ENCODE data around the gene FBXO24. TPM values are rescaled to one million over a fixed set of nuclear protein-coding genes. Genes with fewer than 3 reads are reported as not detected.

The FBXO24 gene
- total and polyA plus RNA-seq, 9 of the 15 experiments (the other 6 are each of a cell fraction or from before 2014, with no cell fraction given), result 0.17 to 0.95 (median 0.50) TPM

DNA sequence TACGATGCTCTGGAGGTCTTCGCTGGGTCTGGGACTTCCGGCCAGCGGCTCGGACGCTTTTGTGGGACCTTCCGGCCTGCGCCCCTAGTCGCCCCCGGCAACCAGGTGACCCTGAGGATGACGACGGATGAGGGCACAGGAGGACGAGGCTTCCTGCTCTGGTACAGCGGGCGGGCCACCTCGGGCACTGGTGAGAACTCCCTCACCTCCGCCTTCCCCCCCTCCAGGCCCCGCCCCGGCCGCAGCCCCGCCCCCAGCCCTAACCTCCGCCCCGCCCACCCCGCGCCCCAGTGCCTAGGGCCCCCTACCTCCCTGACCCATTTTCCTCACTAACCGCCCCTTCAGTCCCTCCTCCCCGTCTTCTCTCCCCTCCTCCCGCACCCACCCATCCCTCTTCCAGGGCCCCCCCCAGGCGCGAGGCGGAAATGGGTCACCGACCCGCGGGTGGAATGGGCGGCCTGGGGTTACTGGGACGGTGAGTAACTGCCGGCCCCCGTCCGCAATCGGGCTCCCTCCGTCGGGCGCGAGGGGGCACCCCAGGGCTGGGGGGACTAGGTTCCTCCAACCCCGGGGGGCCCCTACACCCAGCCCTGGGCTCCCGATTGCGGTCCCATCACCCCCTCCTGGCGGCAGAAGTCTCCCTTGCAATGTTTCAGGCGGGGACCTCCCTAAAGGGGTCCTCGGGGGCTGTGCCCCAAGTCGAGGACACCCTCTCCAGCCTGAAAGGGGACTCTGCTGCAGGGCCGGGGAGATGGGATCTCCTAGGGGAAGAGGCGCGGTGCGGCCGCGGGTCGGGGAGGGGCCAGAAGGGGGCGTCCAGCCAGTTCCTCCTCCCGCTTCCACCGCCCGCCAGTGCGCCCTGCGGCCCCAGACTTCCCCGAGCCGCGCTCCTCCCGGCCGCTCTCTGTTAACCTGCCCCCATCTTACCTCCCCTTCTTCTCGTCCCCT is 18.2 kb downstream of the FBXO24 start (continued):
- TF ChIP-seq, protein P1, sequence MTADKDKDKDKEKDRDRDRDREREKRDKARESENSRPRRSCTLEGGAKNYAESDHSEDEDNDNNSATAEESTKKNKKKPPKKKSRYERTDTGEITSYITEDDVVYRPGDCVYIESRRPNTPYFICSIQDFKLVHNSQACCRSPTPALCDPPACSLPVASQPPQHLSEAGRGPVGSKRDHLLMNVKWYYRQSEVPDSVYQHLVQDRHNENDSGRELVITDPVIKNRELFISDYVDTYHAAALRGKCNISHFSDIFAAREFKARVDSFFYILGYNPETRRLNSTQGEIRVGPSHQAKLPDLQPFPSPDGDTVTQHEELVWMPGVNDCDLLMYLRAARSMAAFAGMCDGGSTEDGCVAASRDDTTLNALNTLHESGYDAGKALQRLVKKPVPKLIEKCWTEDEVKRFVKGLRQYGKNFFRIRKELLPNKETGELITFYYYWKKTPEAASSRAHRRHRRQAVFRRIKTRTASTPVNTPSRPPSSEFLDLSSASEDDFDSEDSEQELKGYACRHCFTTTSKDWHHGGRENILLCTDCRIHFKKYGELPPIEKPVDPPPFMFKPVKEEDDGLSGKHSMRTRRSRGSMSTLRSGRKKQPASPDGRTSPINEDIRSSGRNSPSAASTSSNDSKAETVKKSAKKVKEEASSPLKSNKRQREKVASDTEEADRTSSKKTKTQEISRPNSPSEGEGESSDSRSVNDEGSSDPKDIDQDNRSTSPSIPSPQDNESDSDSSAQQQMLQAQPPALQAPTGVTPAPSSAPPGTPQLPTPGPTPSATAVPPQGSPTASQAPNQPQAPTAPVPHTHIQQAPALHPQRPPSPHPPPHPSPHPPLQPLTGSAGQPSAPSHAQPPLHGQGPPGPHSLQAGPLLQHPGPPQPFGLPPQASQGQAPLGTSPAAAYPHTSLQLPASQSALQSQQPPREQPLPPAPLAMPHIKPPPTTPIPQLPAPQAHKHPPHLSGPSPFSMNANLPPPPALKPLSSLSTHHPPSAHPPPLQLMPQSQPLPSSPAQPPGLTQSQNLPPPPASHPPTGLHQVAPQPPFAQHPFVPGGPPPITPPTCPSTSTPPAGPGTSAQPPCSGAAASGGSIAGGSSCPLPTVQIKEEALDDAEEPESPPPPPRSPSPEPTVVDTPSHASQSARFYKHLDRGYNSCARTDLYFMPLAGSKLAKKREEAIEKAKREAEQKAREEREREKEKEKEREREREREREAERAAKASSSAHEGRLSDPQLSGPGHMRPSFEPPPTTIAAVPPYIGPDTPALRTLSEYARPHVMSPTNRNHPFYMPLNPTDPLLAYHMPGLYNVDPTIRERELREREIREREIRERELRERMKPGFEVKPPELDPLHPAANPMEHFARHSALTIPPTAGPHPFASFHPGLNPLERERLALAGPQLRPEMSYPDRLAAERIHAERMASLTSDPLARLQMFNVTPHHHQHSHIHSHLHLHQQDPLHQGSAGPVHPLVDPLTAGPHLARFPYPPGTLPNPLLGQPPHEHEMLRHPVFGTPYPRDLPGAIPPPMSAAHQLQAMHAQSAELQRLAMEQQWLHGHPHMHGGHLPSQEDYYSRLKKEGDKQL (CRISPR knock-in tag; IDR thresholded peaks at IDR 0.05; ENCODE audit: borderline replicate concordance), result no peak
- TF ChIP-seq ZNF589 (CRISPR knock-in tag; IDR thresholded peaks at IDR 0.05; ENCODE audit: low read depth), result no peak
- TF ChIP-seq PHTF2 (CRISPR knock-in tag; IDR thresholded peaks at IDR 0.05), result no peak
- TF ChIP-seq CREB3L1 (IDR thresholded peaks at IDR 0.05; ENCODE audit: borderline replicate concordance, low read depth), result peak; percentile 49; the same call in 1 of the 2 replicates
- TF ChIP-seq ZNF830 (CRISPR knock-in tag; IDR thresholded peaks at IDR 0.05), result 0 out of 2 replicates have a peak, but pooled peaks have one; percentile 34
- no peak for TF ChIP-seq XRCC5 (IDR thresholded peaks at IDR 0.05; ENCODE audit: low read depth, low read length)
- TF ChIP-seq, protein P2, sequence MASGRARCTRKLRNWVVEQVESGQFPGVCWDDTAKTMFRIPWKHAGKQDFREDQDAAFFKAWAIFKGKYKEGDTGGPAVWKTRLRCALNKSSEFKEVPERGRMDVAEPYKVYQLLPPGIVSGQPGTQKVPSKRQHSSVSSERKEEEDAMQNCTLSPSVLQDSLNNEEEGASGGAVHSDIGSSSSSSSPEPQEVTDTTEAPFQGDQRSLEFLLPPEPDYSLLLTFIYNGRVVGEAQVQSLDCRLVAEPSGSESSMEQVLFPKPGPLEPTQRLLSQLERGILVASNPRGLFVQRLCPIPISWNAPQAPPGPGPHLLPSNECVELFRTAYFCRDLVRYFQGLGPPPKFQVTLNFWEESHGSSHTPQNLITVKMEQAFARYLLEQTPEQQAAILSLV (tag; IDR thresholded peaks at IDR 0.05), result no peak
- no peak for TF ChIP-seq ZNF124 (CRISPR knock-in tag; IDR thresholded peaks at IDR 0.05)
- no peak for TF ChIP-seq TAF7 (tag; IDR thresholded peaks at IDR 0.05)
- TF ChIP-seq, protein P3, sequence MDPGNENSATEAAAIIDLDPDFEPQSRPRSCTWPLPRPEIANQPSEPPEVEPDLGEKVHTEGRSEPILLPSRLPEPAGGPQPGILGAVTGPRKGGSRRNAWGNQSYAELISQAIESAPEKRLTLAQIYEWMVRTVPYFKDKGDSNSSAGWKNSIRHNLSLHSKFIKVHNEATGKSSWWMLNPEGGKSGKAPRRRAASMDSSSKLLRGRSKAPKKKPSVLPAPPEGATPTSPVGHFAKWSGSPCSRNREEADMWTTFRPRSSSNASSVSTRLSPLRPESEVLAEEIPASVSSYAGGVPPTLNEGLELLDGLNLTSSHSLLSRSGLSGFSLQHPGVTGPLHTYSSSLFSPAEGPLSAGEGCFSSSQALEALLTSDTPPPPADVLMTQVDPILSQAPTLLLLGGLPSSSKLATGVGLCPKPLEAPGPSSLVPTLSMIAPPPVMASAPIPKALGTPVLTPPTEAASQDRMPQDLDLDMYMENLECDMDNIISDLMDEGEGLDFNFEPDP (CRISPR knock-in tag; IDR thresholded peaks at IDR 0.05), result no peak
- 0 out of 2 replicates have a peak, but pooled peaks have one; percentile 35 for TF ChIP-seq DEAF1 (CRISPR knock-in tag; IDR thresholded peaks at IDR 0.05)
- no peak for TF ChIP-seq CBX5 (IDR thresholded peaks at IDR 0.05; ENCODE audit: borderline replicate concordance, low read depth)
- TF ChIP-seq ZNF551 (CRISPR knock-in tag; IDR thresholded peaks at IDR 0.05), result no peak
- no peak for TF ChIP-seq SMAD2 (IDR thresholded peaks at IDR 0.05; ENCODE audit: low read depth, low read length)
